PC-9 (cell line): ENCODE measurements around the gene PLIN4. TPM values are rescaled to one million over a fixed set of nuclear protein-coding genes. Genes with fewer than 3 reads are reported as not detected.
A peak's percentile ranks its signal among the peaks of the same experiment; 100 is the strongest.

Source experiments
- BruUV-seq: library from RNA; stranded (reverse); fragments of 400-500 nt; replicated peaks from 2 replicates; lab custom pipeline; 2021; lab: Mats Ljungman, UMichigan
- CTCF ChIA-PET: fragments of 300-600 bp; sonication (Branson Sonifier 250); formaldehyde crosslinking; loops from one replicate; lab custom pipeline; 2022; ENCODE audit warnings: antibody characterized with exemption; lab: Charles Lee
- POLR2A ChIA-PET: fragments of 300-600 bp; sonication (Branson Sonifier 250); formaldehyde crosslinking; loops from one replicate; lab custom pipeline; 2022; ENCODE audit warnings: antibody characterized with exemption; ENCODE audit not compliant: unreplicated experiment; lab: Charles Lee
- DNase-seq, 2 experiments: peaks; one replicate each; pipeline versions ENCODE4 v3.0.0 to v3.0.0-alpha.2; 2015 to 2022; ENCODE audit warnings: mixed read lengths in 1 of 2
- H2AFZ ChIP-seq: fragments of 200-600 bp; sonication (generic); 2 replicates; pipeline ENCODE4 v1.8.1; 2017; ENCODE audit warnings: antibody characterized with exemption
- H3F3A ChIP-seq: fragments of 200-600 bp; sonication (generic); 2 replicates; pipeline ENCODE4 v1.8.1; 2017; ENCODE audit warnings: antibody characterized with exemption, mild to moderate bottlenecking, low read depth; ENCODE audit not compliant: insufficient read depth
- H3K27ac ChIP-seq: fragments of 200-600 bp; sonication (generic); 2 replicates; pipeline ENCODE4 v1.6.1; 2016; ENCODE audit warnings: mixed run types
- H3K27me3 ChIP-seq: fragments of 200-600 bp; sonication (generic); 2 replicates; pipeline ENCODE4 v1.6.1; 2016; ENCODE audit warnings: low read depth, mixed run types; ENCODE audit not compliant: insufficient read depth
- H3K36me3 ChIP-seq: fragments of 200-600 bp; sonication (generic); 2 replicates; pipeline ENCODE4 v1.6.1; 2016; ENCODE audit warnings: low read depth, mixed run types
- H3K4me1 ChIP-seq: fragments of 200-600 bp; sonication (generic); replicated peaks from 2 replicates; pipeline ENCODE4 v1.6.1; 2016; ENCODE audit warnings: mixed run types; ENCODE audit not compliant: insufficient read depth
- H3K4me2 ChIP-seq: fragments of 200-600 bp; sonication (generic); 2 replicates; pipeline ENCODE4 v1.6.1; 2017; ENCODE audit warnings: mixed run types
- H3K4me3 ChIP-seq: fragments of 200-600 bp; sonication (generic); 2 replicates; pipeline ENCODE4 v1.6.1; 2016; ENCODE audit warnings: mixed run types
- H3K79me2 ChIP-seq: fragments of 200-600 bp; sonication (generic); 2 replicates; pipeline ENCODE4 v1.6.1; 2017; ENCODE audit warnings: low read depth, mixed run types
- H3K9me2 ChIP-seq: fragments of 200-600 bp; sonication (generic); 2 replicates; pipeline ENCODE4 v1.8.1; 2017; ENCODE audit warnings: mild to moderate bottlenecking; ENCODE audit not compliant: insufficient read depth
- H3K9me3 ChIP-seq: fragments of 200-600 bp; sonication (generic); 2 replicates; pipeline ENCODE4 v1.8.1; 2016; ENCODE audit warnings: low read depth; ENCODE audit not compliant: insufficient read depth
- H4K20me1 ChIP-seq: fragments of 200-600 bp; sonication (generic); 2 replicates; pipeline ENCODE4 v1.8.1; 2017; ENCODE audit not compliant: insufficient read depth
- EZH2 ChIP-seq: fragments of 200-600 bp; sonication (generic); IDR thresholded peaks from 2 replicates; pipeline ENCODE4 v1.8.0; 2017; ENCODE audit warnings: antibody characterized with exemption, low read depth
- intact Hi-C: fragments of 100-400 bp; cut with micrococcal nuclease; formaldehyde crosslinking; loops from one replicate; pipeline ENCODE4 v1.10.0; 2022; ENCODE audit not compliant: unreplicated experiment
- total RNA-seq: library from RNA; stranded (reverse); gene quantifications from 2 replicates; pipeline ENCODE4 v1.2.3, GENCODE V29; 2021
- TF ChIP-seq, protein P1 (sequence below): fragments of 200-600 bp; sonication (generic); conservative IDR thresholded peaks from 2 replicates; pipeline ENCODE4 v1.6.1; 2017; ENCODE audit warnings: mixed run types, antibody characterized with exemption, mild to moderate bottlenecking, moderate library complexity

The PLIN4 gene
- total RNA-seq, 1 experiment from 2014 or later = 1.6 TPM

DNA sequence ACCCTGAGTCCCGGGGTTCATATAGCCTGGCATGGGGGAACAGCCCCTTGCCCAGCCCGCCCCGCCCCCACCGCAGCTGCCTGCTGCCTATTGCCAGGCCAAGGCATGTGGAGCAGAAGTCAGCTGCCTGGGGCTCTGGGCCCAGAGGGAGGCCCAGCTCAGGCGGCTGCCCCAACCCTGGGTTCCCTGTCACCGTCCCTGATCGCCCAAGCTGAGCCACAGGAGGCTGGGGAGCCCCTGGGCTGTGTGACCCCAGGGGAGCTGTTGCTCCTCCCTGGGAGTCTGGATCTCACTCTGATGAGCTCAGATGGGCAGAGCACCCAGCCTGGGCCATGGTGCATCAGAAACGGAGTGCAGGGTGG lies 1.4 kb downstream of the PLIN4 start:
- Histone ChIP-seq H3K4me2 (peak overlapping the region; percentile 38; the same call in 1 of the 2 replicates), H3K9me3 (no peaks in the 10 kb centered on the region), H3K36me3 (no peaks in the 10 kb centered on the region), H4K20me1 (no peaks in the 10 kb centered on the region), H3F3A (peaks cover 5% of the 10 kb centered on the region; the same call in 1 of the 2 replicates), H3K27ac (no peak overlapping the region), H3K27me3 (no peaks in the 10 kb centered on the region), H3K4me3 (no peak overlapping the region), H3K4me1 (peaks cover 37% of the 10 kb centered on the region), H2AFZ (no peak overlapping the region), H3K79me2 (no peaks in the 10 kb centered on the region), H3K9me2 (no peaks in the 10 kb centered on the region)
- no peak for DNase-seq
- CTCF ChIA-PET = interaction anchor here (0.6 to 0.8 kb wide), 2 partner anchors 8 to 98 kb away, joined by 3 to 7 read pairs; no protein-coding TSS in a partner anchor
- intact Hi-C loops = no loop called here
- TF ChIP-seq, protein P1, sequence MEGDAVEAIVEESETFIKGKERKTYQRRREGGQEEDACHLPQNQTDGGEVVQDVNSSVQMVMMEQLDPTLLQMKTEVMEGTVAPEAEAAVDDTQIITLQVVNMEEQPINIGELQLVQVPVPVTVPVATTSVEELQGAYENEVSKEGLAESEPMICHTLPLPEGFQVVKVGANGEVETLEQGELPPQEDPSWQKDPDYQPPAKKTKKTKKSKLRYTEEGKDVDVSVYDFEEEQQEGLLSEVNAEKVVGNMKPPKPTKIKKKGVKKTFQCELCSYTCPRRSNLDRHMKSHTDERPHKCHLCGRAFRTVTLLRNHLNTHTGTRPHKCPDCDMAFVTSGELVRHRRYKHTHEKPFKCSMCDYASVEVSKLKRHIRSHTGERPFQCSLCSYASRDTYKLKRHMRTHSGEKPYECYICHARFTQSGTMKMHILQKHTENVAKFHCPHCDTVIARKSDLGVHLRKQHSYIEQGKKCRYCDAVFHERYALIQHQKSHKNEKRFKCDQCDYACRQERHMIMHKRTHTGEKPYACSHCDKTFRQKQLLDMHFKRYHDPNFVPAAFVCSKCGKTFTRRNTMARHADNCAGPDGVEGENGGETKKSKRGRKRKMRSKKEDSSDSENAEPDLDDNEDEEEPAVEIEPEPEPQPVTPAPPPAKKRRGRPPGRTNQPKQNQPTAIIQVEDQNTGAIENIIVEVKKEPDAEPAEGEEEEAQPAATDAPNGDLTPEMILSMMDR = no peak
- TF ChIP-seq EZH2 = no peak
- POLR2A ChIA-PET = no interaction called here
- BruUV-seq = no TSS peak

GRCh38 chr19:4516199-4516938 lies 1.9 kb downstream of the PLIN4 start:
- Histone ChIP-seq H3F3A (no peaks in the 10 kb centered on the region; the same call in 1 of the 2 replicates), H3K36me3 (no peaks in the 10 kb centered on the region), H3K79me2 (no peaks in the 10 kb centered on the region), H4K20me1 (no peaks in the 10 kb centered on the region), H3K27me3 (no peaks in the 10 kb centered on the region), H3K9me3 (no peaks in the 10 kb centered on the region), H3K4me3 (no peak overlapping the region), H3K4me2 (0 out of 2 replicates have a peak overlapping the region, but pooled peaks have one; percentile 38), H3K27ac (no peak overlapping the region), H2AFZ (no peak overlapping the region), H3K9me2 (no peaks in the 10 kb centered on the region), H3K4me1 (peaks cover 32% of the 10 kb centered on the region)
- ChIA-PET CTCF (interaction anchor here (0.6 to 0.8 kb wide), 2 partner anchors 9 to 98 kb away, joined by 3 to 7 read pairs; no protein-coding TSS in a partner anchor), POLR2A (no interaction called here)
- no peak for DNase-seq
- TF ChIP-seq, protein P1 = no peak
- no peak for TF ChIP-seq EZH2
- no TSS peak for BruUV-seq
- intact Hi-C loops = no loop called here

DNA sequence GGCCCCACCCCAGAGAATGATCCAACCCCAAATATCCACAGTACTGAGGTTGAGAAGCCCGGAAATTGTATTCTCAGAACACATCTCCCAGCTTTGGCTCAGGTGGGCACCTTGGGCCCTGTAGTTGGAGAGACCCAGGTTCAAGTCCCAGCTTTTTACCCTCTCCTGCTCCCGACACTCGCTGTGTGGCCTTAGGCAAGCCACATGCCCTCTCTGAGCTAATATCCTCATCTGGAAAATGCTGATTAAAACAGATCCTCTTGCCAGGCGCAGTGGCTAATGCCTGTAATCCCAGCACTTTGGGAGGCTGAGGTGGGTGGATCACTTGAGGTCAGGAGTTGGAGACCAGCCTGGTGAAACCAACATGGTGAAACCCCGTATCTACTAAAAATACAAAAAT lies 2.6 kb downstream of the PLIN4 start:
- POLR2A ChIA-PET = no interaction called here

More for the DNA sequence above, 2.6 kb downstream of the PLIN4 start:
- no peaks in the 10 kb centered on the region for H3K27me3 ChIP-seq
- BruUV-seq = no TSS peak
- H3K4me1 ChIP-seq = peaks cover 27% of the 10 kb centered on the region
- no peaks in the 10 kb centered on the region for H3K9me2 ChIP-seq
- H4K20me1 ChIP-seq = no peaks in the 10 kb centered on the region
- H3K4me2 ChIP-seq = no peak overlapping the region
- CTCF ChIA-PET = interaction anchor here (0.6 kb wide), 1 partner anchor 694 kb away, joined by 4 read pairs; no protein-coding TSS in a partner anchor
- H3F3A ChIP-seq = no peaks in the 10 kb centered on the region; the same call in 1 of the 2 replicates
- intact Hi-C loops = no loop called here
- no peak overlapping the region for H3K27ac ChIP-seq
- no peak for TF ChIP-seq EZH2
- TF ChIP-seq, protein P1 = no peak
- DNase-seq = no peak
- H2AFZ ChIP-seq = no peak overlapping the region
- no peaks in the 10 kb centered on the region for H3K79me2 ChIP-seq
- H3K36me3 ChIP-seq = no peaks in the 10 kb centered on the region
- no peak overlapping the region for H3K4me3 ChIP-seq
- H3K9me3 ChIP-seq = no peaks in the 10 kb centered on the region
